Upper lobe of right lung (tissue), 1 donor: ENCODE results near the gene BOC. TPM values are rescaled to one million over a fixed set of nuclear protein-coding genes. Genes with fewer than 3 reads are reported as not detected.

Experiments
- ATAC-seq: fragments of 200-7000 bp; cut with Tn5 transposase; one replicate; pipeline ENCODE4 v1.9.1; 2020; ENCODE audit warnings: mild to moderate bottlenecking, moderate library complexity
- DNase-seq: peaks from one replicate; pipeline ENCODE4 v3.0.0-alpha.2; 2020
- H3K27ac ChIP-seq: fragments of 200-600 bp; one replicate; pipeline ENCODE4 v1.8.0; 2022
- H3K27me3 ChIP-seq: fragments of 200-600 bp; one replicate; pipeline ENCODE4 v1.8.0; 2022; ENCODE audit warnings: mild to moderate bottlenecking
- H3K36me3 ChIP-seq: fragments of 200-600 bp; one replicate; pipeline ENCODE4 v1.8.0; 2022
- H3K4me1 ChIP-seq: fragments of 200-600 bp; one replicate; pipeline ENCODE4 v1.8.0; 2022
- H3K4me3 ChIP-seq: fragments of 200-600 bp; one replicate; pipeline ENCODE4 v1.8.0; 2022; ENCODE audit warnings: mild to moderate bottlenecking
- H3K9me3 ChIP-seq: fragments of 200-600 bp; one replicate; pipeline ENCODE4 v1.8.0; 2022
- intact Hi-C: fragments of 100-400 bp; cut with DNase I; formaldehyde crosslinking; loops from one replicate; pipeline ENCODE4 v1.11.0; 2022
- total RNA-seq: library from RNA; stranded (reverse); fragmentation: NEBNext Ultra II Directional; extraction: Animal tissue kit (Norgen Biotek cat#: 25700); gene quantifications from one replicate; pipeline ENCODE4 v1.2.1, GENCODE V29; 2021
- TF ChIP-seq, protein P1 (sequence below): fragments of 200-600 bp; IDR thresholded peaks from one replicate; pipeline ENCODE4 v1.8.0; 2022; ENCODE audit warnings: antibody characterized with exemption
- donor health status: DM: no; HTN: yes; CAD: no; lungs with severe emphysema.

Gene BOC
- total RNA-seq, 1 donor from 2014 or later, result 6.1 TPM

DNA sequence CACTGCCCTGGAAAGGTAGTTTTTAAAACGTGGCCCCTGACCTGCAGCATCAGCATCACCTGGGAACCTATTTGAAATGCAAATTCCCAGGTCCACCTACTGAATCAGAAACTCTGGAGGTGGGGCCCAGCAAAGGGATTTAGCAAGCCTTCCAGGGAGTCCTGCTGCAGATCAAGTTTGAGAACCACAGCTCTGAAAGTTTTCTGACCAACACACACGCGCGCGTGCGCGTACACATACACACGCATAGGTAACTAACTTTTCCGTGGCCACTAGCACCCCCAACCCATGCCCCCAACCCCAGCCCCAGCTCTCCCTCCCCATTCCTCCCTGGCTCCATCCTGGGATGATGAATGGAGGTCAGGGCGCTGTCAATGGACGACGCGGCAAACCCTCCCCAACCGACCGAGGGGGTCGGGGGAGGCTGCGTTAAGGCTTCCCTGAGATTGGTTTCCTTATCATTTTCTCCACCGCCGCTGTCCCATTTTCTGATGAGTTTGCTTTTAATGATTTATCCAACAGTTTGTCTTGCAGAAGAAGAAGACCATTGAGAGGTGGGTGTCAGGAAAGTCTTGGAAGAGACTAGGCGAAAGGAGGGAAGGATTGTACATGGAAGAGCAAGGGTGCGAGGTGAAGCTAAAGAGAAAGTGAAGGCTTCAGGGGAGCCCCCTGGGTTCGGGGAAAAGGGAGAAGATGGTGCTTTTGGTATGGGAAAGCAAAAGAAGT lies 590 bp upstream of the BOC start:
- intact Hi-C loops, result no loop called here
- H3K4me1 ChIP-seq, result peaks cover 5% of the 10 kb centered on the region
- no peaks in the 10 kb centered on the region for H3K9me3 ChIP-seq
- peaks cover 21% of the 10 kb centered on the region for H3K27me3 ChIP-seq
- TF ChIP-seq, protein P1, sequence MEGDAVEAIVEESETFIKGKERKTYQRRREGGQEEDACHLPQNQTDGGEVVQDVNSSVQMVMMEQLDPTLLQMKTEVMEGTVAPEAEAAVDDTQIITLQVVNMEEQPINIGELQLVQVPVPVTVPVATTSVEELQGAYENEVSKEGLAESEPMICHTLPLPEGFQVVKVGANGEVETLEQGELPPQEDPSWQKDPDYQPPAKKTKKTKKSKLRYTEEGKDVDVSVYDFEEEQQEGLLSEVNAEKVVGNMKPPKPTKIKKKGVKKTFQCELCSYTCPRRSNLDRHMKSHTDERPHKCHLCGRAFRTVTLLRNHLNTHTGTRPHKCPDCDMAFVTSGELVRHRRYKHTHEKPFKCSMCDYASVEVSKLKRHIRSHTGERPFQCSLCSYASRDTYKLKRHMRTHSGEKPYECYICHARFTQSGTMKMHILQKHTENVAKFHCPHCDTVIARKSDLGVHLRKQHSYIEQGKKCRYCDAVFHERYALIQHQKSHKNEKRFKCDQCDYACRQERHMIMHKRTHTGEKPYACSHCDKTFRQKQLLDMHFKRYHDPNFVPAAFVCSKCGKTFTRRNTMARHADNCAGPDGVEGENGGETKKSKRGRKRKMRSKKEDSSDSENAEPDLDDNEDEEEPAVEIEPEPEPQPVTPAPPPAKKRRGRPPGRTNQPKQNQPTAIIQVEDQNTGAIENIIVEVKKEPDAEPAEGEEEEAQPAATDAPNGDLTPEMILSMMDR, result no peak
- H3K4me3 ChIP-seq, result peak overlapping the region; percentile 61
- no peak overlapping the region for H3K27ac ChIP-seq
- ATAC-seq (no peak), DNase-seq (no peak)
- no peaks in the 10 kb centered on the region for H3K36me3 ChIP-seq

DNA sequence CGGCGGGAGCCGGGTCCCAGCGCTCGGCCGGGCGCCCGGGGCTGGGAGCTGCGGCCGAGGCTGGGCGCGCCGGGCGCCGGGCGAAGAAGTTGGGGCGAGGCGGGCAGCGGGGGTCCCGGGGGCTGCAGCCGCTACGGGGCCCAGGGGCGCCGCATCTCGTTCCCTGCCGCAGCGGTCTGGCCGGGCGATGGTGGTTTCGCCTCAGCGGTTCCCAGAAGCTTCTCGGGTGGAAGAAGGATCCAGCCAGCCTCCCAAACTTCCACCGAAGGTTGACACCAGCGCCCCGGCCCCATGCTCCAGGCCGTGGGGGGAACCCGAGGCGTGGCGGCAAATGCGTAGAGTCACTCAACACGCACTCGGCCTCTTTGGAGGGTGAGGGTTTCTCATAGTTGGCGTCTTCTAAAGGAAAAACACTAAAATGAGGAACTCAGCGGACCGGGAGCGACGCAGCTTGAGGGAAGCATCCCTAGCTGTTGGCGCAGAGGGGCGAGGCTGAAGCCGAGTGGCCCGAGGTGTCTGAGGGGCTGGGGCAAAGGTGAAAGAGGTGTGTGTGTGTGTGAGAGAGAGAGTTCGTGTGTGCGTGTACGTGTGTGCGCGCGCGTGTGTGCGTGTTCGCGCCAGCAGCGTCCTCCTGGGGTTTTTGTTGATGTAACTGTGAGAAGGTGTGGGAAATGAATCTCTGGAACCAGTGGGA lies 940 bp downstream of the BOC start:
- TF ChIP-seq, protein P1, result no peak
- Histone ChIP-seq H3K4me1 (peaks cover 5% of the 10 kb centered on the region), H3K27me3 (peaks cover 21% of the 10 kb centered on the region), H3K4me3 (peak overlapping the region; percentile 61), H3K9me3 (no peaks in the 10 kb centered on the region), H3K27ac (peak overlapping the region; percentile 42), H3K36me3 (no peaks in the 10 kb centered on the region)
- DNase-seq (no peak), ATAC-seq (peak; percentile 42)
- intact Hi-C loops, result no loop called here

DNA sequence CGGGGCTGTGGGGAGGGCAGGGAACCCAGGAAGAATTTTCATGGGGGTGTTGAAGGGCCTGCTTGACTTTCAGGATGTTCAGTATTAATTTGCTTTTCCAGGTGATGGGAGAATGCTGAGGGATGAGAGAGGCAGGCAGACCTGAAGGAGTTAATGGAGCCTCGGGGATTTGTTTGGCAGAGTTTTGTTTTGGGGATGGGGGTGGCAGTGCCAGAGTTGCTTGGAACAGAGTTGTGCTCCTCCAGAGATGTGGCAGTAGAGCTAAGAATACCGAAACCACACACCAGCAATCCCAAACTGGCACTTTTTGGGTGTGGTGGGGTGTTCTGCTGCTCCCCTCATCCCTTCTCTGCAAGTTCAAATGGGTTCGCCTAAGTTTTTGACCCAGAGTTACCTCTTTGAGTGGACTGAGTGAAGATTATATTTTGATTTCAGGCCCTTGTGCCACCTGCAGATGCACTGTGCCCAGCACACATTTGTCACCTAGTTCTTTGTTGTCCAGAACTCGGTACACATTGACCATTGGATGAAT lies 1.6 kb downstream of the BOC start:
- intact Hi-C loops, result no loop called here
- no peak for ATAC-seq
- Histone ChIP-seq H3K9me3 (no peaks in the 10 kb centered on the region), H3K4me3 (peak overlapping the region; percentile 61), H3K27ac (peak overlapping the region; percentile 42), H3K27me3 (peaks cover 21% of the 10 kb centered on the region), H3K4me1 (peaks cover 5% of the 10 kb centered on the region), H3K36me3 (no peaks in the 10 kb centered on the region)
- TF ChIP-seq, protein P1, result no peak
- DNase-seq, result no peak

DNA sequence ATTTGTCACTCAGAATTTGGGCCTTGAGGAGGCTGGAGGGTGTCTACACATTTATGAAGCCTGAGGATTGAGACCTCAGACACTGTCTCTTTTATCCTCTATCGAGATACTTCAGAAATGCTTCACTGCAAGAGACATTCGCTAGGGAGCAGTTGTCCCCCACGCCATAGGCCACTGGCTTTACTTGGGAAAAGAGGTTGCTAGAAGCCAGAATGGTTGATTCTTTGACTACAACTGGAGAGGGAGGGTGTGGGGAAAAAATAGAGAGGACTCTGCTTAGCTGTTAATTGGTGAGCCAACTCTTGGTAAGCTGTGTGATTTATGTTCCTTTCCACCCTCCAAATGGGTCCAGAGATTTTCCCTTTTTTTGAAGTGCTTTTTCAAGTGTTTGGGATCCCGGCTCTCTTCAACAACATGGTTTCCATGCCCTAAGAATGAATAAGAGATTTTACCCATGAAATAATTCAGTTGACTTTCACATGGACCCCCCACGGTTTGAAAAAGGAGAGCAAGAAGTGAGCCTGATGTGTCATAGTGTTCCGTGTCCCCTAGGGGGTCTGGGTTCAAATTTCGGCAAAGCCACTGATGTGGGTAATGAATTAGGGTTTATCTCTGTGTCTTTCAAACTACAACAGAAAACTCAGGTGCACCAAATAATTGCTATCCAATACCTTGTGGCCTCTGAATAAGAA lies 2.7 kb downstream of the BOC start:
- H3K36me3 ChIP-seq, result no peaks in the 10 kb centered on the region
- H3K9me3 ChIP-seq, result no peaks in the 10 kb centered on the region
- no peak overlapping the region for H3K27ac ChIP-seq
- H3K4me1 ChIP-seq, result peaks cover 5% of the 10 kb centered on the region
- TF ChIP-seq, protein P1, result no peak
- DNase-seq (no peak), ATAC-seq (no peak)
- H3K27me3 ChIP-seq, result peaks cover 21% of the 10 kb centered on the region
- no peak overlapping the region for H3K4me3 ChIP-seq
- intact Hi-C loops, result no loop called here

DNA sequence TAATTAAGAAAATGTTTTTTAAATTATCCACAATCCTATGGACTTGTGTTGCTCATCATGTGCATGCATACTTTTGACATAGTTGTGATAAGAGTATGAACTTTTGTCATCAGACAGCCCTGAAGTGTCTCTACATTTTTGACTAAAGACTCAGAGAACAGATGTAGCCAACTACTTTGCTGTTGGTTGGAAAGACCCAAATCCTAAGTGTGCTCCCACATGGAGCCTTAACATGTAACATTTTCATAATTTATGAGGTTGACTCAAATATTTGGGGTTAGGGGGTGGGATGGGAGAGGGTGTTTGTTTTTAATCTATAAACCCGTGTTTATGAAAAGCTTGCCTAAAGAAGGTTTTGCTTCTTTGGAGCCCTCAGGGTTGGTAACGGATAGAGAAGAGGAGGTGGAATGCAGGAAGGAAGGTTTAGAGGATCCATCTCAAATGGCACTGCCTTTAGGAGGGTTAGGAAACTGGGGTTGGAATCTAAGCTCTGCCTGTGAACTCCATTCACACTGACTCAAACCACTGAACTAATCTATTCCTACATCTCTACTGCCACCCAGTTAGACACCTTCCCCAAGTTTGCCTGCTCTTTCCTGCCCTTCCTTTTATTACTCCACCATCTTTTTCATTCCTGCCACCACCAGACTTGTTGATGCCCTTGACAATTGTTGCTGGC lies 3.7 kb downstream of the BOC start:
- ATAC-seq (no peak), DNase-seq (no peak)
- Histone ChIP-seq H3K4me3 (no peak overlapping the region), H3K27ac (no peak overlapping the region), H3K27me3 (peaks cover 21% of the 10 kb centered on the region), H3K9me3 (no peaks in the 10 kb centered on the region), H3K4me1 (peaks cover 5% of the 10 kb centered on the region), H3K36me3 (no peaks in the 10 kb centered on the region)
- TF ChIP-seq, protein P1, result no peak
- intact Hi-C loops, result no loop called here
